ENCODE measurements around the gene HACL1.

Gene HACL1

DNA sequence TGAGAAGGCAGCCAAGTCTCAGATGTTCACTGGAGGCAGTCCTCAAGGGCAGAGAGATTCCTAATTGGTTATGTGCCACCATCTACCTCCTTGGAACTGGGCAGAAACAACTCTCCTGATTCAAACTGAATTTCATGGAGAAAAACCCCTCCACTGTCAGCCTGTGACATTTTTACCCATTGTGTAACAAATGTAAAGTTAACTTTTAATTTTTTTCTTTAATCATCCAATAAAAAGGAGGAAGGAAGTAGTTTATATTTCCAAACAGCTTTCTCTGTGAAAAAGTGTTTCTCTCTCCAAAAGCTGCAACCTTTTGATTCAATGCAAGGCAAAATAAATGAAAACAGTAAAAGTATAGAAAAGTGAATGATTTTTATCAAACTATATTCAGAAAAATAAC is 79.4 kb downstream of the HACL1 start:
- no peak for FAIRE-seq

DNA sequence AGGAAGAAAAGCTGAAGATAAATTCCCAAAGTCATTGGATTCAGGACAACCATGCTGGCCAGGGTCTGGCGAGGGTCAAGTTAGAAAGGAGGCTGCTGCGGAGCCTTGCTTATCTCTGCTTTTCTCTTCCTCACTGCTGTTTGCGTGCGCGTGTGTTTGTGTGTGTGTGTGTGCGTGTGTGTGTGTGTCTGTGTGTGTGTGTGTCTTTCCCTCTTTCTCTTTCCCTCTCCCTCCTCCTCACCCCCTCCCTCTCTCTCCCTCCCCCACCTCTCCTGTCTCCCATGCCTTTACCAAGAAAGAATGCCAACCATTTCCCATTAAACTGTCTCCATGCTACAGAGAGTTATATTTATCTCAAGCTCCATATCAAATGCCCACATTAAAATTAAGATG is 79.8 kb downstream of the HACL1 start, which contains the start of gene COLQ:
Gene COLQ (minus strand): TSS at position 134 of the 393 bp plus-strand sequence. CDS start 81 bp downstream, at position 53.
- no peak for FAIRE-seq

DNA sequence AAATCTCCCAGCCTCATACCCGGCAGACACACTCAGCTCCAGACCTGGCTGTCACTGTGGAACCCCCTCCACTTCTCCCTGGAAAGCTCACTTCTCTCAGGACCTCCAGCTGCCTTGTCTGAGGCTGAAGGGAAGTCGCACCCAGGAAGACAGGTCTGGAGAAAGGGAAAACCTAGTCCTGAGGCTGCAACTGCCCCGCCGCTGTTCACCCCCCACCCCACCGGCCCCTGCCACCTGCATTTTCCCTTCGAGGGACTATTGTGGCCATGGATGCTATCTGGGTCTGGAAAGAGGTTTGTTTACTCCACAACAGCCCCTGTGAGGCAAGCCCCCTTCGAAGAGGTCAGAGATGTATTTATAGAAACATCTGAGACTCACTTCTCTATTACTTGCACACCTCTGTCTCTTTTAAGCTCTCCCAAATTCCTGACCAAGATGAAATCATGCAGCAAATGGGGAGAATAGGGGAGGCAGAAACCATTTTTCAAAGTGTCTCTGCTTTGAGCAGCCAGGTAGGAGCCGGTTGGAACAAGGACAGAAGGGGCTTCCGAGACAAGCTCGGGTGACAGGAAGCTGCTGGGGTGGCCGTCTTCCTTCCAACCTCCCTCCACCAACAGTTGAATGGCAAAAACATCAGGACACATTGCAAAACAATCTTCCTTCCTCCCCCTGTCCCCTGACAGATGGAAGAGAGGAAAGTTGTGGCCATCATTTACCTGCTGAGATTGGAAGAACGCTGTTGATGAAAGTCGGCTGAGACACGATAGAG is 80.4 kb downstream of the HACL1 start:
- no peak for FAIRE-seq

DNA sequence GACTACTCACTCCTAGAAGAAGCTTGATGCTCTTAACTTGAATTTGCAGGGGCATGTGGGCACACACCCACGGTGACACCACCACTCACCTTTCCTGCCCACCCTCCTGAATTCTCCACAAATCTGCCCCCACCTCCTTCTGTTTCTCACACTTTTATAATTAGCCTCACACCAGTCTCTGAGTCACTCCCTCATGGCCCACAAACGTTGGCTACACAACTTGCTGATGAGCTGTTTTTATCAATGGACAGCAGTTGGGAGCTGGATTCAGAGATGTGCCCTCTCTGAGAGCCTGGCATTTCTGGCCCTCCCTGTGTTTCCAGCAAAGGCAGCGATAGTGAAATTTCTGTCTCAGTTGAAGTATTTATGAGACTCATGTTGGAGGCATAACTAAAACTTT is 81.2 kb downstream of the HACL1 start:
- FAIRE-seq: no peak

DNA sequence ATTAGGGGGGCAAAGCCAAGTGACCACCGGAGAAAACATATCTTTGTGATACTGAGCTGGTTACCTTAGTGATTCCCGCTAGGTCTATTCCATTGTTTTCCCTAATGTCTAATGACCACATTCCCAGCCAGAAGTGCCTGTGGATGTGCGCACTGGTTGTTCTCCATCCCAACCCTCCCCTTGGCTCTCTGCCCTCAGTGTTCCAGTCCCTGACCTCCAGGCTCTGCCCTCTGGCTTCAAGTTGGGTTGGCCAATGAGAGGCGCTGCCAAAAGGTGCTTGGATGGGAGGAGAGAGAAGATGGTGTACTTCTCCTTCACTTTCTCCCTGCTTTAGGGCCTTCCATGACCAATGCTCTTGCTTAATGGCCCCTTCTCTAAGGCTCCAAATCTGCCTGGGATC is 82.3 kb downstream of the HACL1 start:
- no peak for FAIRE-seq

DNA sequence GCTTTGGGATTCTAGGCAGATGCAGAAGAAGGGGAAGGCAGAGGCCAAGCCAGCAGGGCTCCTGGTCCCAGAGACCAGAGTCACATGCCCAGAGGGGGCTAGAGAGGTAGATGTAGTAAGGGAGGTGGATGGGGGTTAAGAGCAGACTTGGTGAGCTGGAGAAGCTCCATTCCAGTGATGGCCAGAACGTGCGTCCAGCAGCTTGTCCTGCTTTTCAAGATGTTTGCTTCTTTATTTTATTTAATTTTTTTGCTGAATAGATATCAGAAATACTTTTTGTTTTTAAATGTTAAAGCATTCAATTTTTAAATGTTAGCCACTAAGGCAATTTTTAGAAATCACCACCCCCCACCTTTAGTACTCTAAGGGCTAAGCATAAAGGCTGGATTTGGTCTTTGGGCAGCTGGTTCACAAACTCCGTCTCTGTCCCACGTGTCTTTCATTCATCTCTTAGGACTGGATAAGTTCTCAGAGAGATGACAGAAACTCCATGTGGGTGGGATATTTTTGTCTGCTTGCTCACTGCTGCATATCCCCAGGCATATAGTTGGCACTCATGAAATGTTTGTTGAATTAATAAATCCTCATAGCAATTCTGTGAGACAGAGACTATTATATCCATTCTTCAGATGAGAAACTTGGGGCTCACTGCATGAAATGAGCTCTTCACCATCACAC is 86.6 kb downstream of the HACL1 start:
- FAIRE-seq: no peak

DNA sequence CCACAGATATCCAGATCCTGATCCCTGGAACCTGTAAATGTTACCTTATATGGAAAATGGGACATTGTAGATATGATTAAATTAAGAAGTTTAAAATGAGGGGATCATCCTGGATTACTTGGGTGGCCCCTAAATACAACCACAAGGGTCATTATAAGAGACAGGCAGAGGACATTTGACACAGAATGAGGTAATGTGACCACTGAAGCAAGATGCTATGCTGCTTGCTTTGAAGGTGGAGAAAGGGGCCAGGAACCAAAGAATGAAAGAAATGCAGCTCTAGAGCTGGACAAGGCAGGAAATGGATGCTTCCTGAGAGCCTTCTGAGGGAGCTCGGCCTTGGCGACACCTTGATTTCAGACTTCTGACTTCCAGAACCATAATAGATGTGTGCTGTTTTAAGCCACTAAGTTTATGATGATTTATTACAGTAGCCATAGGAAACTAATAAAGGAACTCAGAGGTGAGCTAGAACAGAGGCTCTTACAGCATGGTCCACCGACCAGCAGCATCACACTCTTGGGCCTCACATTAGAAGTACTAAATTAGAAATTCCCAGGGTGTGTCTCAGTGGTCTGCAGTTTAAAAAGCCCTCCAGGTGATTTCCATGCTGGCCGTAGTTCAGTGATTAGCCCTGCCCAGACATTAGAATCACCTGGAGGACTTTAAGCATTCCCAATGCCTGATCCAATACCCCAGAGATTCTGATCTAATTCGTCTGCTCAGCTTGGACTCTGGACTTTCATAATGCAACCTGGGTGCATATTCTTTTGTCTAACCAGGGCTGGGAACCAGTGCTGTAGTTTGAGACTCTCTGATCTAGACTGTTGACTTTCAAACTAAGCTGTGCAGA is 87.3 kb downstream of the HACL1 start:
- FAIRE-seq: no peak

DNA sequence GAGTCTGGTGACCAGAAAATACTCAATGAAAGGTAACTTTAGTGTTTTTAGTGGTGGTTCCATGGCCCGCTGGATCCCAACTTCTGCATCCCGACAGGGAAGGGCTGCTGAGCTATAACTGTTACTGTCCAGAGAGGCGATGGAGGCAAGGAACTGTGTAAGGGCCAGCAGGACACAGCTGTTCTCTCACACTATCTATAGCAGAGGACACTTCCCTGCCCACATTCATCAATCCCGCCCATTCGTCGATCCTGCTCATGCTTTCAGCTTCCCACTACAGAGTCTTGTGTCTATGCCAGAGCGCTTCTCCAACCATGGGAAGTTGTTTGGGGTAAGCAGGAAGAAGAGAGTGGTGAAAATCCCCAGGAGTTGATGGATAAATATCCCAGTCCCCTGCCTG is 88.3 kb downstream of the HACL1 start:
- FAIRE-seq: no peak

DNA sequence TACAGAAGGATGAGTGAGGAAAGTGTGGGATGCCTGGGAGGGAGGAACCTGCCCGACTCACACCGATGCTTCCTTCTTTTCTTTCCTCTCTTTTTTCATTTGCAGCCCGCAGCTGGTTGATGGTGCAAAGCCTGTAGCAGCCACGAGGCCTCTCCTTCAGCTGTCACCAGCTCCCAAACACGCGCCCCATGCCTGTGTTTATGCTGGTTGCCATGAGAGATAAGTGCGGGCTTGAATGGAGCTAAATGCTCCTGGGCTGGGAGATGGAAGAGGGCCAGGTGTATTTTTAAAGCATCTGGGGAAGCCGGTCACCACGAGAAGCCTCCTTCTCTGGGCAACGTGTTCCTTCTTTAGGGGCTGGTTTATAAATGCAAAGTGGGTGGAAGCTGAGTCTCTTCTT is 89.2 kb downstream of the HACL1 start:
- no peak for FAIRE-seq

DNA sequence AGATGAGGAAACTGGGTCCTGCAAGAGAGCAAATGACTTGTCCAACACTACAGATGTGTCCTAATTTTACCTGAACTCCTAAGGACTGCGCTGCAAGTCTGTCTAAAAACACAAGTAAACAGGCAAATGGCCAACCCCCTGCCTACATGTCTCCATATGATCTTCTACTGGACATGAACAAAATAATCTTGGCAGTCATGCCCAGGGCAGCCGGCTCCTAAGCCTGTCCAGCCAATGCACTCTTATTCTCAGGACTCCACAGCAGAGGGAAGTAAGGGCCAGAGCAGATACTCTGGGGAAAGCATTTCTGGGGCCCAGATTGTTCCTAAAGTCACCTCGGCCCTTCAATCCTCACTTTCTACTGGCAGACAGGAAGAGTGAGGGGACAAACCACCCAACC is 90.2 kb downstream of the HACL1 start:
- FAIRE-seq: no peak

Data from TTC549 (cell line).